ENCODE data around the gene KRT39.

The KRT39 gene

DNA sequence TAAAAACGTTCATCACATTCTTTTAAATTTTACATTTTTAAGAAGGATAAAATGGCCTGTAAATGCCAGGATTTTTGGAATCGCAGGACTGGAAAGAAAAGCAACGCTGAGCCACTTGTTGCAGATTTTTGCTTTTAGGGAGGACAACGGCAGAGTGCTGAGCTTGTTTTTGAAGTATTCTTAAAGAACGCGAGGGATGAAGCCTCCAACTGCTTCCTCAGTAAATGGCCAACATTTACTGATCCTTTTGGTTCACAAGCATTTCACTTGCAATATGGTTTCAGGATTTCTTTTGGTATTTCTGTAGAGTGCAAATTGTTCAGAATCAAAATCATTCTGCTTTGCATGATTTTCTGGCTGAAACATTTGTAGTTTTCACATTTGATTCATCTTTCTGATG, 26.5 kb downstream of the KRT39 start:
- intact Hi-C loops (cut with DNase I; ENCODE audit: low total_unique reads): no loop called here
- H3K27me3 ChIP-seq: no peaks in the 10 kb centered on the region
- peaks cover 0 to 5% (median 0%) of the 10 kb centered on the region in 4 donors for H3K4me1 ChIP-seq
- TF ChIP-seq, protein P1, sequence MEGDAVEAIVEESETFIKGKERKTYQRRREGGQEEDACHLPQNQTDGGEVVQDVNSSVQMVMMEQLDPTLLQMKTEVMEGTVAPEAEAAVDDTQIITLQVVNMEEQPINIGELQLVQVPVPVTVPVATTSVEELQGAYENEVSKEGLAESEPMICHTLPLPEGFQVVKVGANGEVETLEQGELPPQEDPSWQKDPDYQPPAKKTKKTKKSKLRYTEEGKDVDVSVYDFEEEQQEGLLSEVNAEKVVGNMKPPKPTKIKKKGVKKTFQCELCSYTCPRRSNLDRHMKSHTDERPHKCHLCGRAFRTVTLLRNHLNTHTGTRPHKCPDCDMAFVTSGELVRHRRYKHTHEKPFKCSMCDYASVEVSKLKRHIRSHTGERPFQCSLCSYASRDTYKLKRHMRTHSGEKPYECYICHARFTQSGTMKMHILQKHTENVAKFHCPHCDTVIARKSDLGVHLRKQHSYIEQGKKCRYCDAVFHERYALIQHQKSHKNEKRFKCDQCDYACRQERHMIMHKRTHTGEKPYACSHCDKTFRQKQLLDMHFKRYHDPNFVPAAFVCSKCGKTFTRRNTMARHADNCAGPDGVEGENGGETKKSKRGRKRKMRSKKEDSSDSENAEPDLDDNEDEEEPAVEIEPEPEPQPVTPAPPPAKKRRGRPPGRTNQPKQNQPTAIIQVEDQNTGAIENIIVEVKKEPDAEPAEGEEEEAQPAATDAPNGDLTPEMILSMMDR (IDR thresholded peaks at IDR 0.05): no peak
- H3K4me3 ChIP-seq: no peak overlapping the region
- no peaks in the 10 kb centered on the region for H3K36me3 ChIP-seq
- H3K9me3 ChIP-seq: no peaks in the 10 kb centered on the region
- H3K27ac ChIP-seq: no peak overlapping the region
- DNase-seq: no peak

DNA sequence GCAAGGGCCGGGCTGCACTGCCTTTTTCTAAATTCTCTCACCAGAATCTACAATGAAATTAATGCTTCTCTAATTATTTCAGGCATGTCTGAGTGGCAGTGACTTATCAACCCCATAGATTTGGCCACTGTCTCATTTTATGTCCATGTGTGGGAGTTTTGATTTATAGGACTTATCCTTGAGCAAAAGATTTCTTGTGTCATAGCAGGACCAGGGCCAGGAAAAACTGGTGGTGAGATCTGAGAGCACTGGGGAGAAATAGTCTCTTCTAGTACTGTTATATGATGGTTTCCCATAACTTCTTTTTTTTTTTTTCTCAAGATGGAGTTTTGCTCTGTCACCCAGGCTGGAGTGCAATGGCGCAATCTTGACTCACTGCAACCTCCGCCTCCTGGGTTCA, 27.8 kb downstream of the KRT39 start:
- H3K4me1 ChIP-seq: peaks cover 0 to 5% (median 0%) of the 10 kb centered on the region in 4 donors
- no peaks in the 10 kb centered on the region for H3K9me3 ChIP-seq
- H3K27me3 ChIP-seq: no peaks in the 10 kb centered on the region
- no peak for DNase-seq
- no peaks in the 10 kb centered on the region for H3K36me3 ChIP-seq
- no peak overlapping the region for H3K4me3 ChIP-seq
- intact Hi-C loops (cut with DNase I; ENCODE audit: low total_unique reads): no loop called here
- no peak overlapping the region for H3K27ac ChIP-seq
- TF ChIP-seq, protein P1 (IDR thresholded peaks at IDR 0.05): no peak

GRCh38 chr17:40937384-40937819, 29.3 kb downstream of the KRT39 start, which contains the start of gene KRT23:
Gene KRT23 (minus strand): TSS chr17:40937646. CDS start chr17:40936603, 1,043 bp downstream.
- no peak for DNase-seq
- TF ChIP-seq, protein P1 (IDR thresholded peaks at IDR 0.05): no peak
- intact Hi-C loops (cut with DNase I; ENCODE audit: low total_unique reads): no loop called here
- no peaks in the 10 kb centered on the region for H3K36me3 ChIP-seq
- H3K27ac ChIP-seq: no peak within 1 kb of the TSS
- H3K4me1 ChIP-seq: peaks cover 0 to 5% (median 0%) of the 10 kb centered on the region in 4 donors
- H3K9me3 ChIP-seq: no peaks in the 10 kb centered on the region
- H3K4me3 ChIP-seq: no peak within 1 kb of the TSS
- no peaks in the 10 kb centered on the region for H3K27me3 ChIP-seq

DNA sequence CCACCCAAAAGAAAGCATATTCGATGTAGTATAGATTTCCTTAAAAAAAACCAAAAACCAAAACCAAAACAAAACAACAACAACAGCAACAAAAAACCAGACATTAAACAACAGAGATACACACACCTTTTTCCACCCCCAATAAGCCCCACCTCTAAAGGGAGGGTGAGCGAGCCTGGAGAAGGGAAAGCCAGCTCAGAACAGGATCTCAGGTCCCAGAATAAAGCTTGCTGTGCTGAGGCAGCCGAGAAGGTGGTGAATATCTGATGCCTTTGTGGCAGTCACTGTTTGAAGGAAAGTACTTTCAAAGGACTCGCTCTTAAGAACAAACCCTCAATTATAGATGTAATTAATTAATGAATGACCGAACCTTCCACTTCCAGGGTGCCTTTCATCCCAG, 29.8 kb downstream of the KRT39 start:
- Histone ChIP-seq H3K36me3 (no peaks in the 10 kb centered on the region), H3K27me3 (no peaks in the 10 kb centered on the region), H3K4me3 (no peak overlapping the region), H3K4me1 (peaks cover 0 to 5% (median 0%) of the 10 kb centered on the region in 4 donors), H3K27ac (no peak overlapping the region), H3K9me3 (no peaks in the 10 kb centered on the region)
- no peak for DNase-seq
- intact Hi-C loops (cut with DNase I; ENCODE audit: low total_unique reads): no loop called here
- TF ChIP-seq, protein P1 (IDR thresholded peaks at IDR 0.05): no peak

GRCh38 chr17:40936437-40936971, 30.2 kb downstream of the KRT39 start:
- Histone ChIP-seq H3K27ac (no peak overlapping the region), H3K36me3 (no peaks in the 10 kb centered on the region), H3K4me1 (peaks cover 0 to 5% (median 0%) of the 10 kb centered on the region in 4 donors), H3K27me3 (no peaks in the 10 kb centered on the region), H3K4me3 (no peak overlapping the region), H3K9me3 (no peaks in the 10 kb centered on the region)
- intact Hi-C loops (cut with DNase I; ENCODE audit: low total_unique reads): no loop called here
- TF ChIP-seq, protein P1 (IDR thresholded peaks at IDR 0.05): no peak
- no peak for DNase-seq

DNA sequence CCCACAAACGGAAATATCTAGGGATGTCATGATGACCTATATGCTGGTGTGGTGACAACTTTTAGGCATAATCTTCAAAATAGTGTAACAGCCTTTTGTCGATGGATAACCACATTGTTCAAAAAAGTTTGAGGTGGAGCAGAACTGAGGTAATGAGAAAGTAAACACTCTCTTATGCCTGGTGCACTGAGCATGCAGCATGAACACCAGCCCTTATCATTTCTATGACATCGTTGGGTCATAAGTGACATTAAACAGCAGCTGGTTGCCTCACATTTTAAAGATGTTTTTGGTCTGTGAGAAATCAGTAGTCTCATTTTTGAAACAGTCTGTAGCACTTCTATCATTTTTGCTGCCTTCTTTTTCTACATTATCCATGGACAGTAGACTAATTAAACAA, 31.1 kb downstream of the KRT39 start:
- Histone ChIP-seq H3K9me3 (no peaks in the 10 kb centered on the region), H3K4me1 (peaks cover 0 to 5% (median 0%) of the 10 kb centered on the region in 4 donors), H3K4me3 (no peak overlapping the region), H3K36me3 (no peaks in the 10 kb centered on the region), H3K27ac (no peak overlapping the region), H3K27me3 (no peaks in the 10 kb centered on the region)
- TF ChIP-seq, protein P1 (IDR thresholded peaks at IDR 0.05): no peak
- DNase-seq: no peak
- intact Hi-C loops (cut with DNase I; ENCODE audit: low total_unique reads): no loop called here

All from tibial artery (tissue), 4 donors.